Measurements from ENCODE around the gene SULT1C4. TPM values are rescaled to one million over a fixed set of nuclear protein-coding genes. Genes with fewer than 3 reads are reported as not detected.

Gene SULT1C4
- total and polyA plus RNA-seq, 2 of the 8 experiments (the other 6 are each of a cell fraction or from before 2014, with no cell fraction given), result 1.5 to 2.1 TPM

DNA sequence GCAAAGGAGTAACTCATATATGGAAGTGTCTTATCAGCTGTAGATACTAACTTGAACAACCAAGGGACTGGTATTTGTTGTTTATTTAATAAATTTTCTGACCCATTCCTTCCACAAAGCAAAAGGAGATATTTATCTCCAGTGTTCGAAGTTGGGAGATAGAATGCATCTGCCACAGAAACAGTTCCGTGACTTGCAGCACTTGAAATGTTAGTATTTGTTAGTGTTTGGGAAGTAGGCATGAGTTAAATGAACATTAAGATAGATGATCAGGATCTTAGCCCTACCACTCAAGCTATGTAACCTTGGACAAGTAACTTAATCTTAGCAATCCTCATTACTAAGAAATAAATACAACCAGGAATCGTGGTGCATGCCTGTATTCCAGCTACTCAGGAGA is 12.1 kb upstream of the SULT1C4 start:
- H3K79me1 ChIP-seq (ENCODE audit: low read depth, low read length), result no peaks in the 10 kb centered on the region
- H2BK15ac ChIP-seq (ENCODE audit: low read length), result no peak overlapping the region
- DNase-seq (ENCODE audit: low read depth in 1 of 2, low spot score in 2 of 2), result no peak
- no peak overlapping the region for H4K5ac ChIP-seq (ENCODE audit: insufficient read length, low read depth, low read length)
- no peaks in the 10 kb centered on the region for H3K79me2 ChIP-seq (ENCODE audit: control insufficient read depth in 1 of 2, insufficient read depth in 2 of 2, low read length in 2 of 2)
- H4K91ac ChIP-seq (replicated peaks; ENCODE audit: insufficient read length, low read length), result no peak overlapping the region
- no peak overlapping the region for H3K27ac ChIP-seq (ENCODE audit: low read depth, low read length)
- H3K56ac ChIP-seq (replicated peaks; ENCODE audit: insufficient read length, low read depth, low read length), result no peak overlapping the region
- H3K4me2 ChIP-seq (ENCODE audit: insufficient read depth in 1 of 2, low read depth in 2 of 2, low read length in 2 of 2), result no peak overlapping the region
- POLR2A ChIA-PET (ENCODE audit: partially characterized antibody), result no interaction called here
- H3K14ac ChIP-seq (ENCODE audit: insufficient read length), result no peak overlapping the region
- no peak overlapping the region for H3K4ac ChIP-seq (replicated peaks; ENCODE audit: insufficient read length, low read depth, low read length)
- H4K20me1 ChIP-seq (replicated peaks in 1 of 2; ENCODE audit: control insufficient read depth in 1 of 2, insufficient read depth in 2 of 2, low read length in 2 of 2), result no peaks in the 10 kb centered on the region
- H2BK5ac ChIP-seq (ENCODE audit: low read depth, low read length), result no peak overlapping the region
- H3K36me3 ChIP-seq (ENCODE audit: control insufficient read depth in 2 of 4, insufficient read depth in 4 of 4, low read length in 3 of 4), result no peaks in the 10 kb centered on the region
- no peaks in the 10 kb centered on the region for H3K9me3 ChIP-seq (ENCODE audit: insufficient read depth in 2 of 2, low read depth in 1 of 2, low read length in 1 of 2)
- no peak overlapping the region for H2AFZ ChIP-seq (ENCODE audit: low read length)
- H2BK120ac ChIP-seq (replicated peaks; ENCODE audit: low read depth, low read length), result no peak overlapping the region
- no peak overlapping the region for H2BK20ac ChIP-seq (ENCODE audit: low read length)
- TF ChIP-seq CBX5 (IDR thresholded peaks at IDR 0.05; ENCODE audit: low read depth, low read length) (no peak), TEAD4 (IDR thresholded peaks at IDR 0.05; ENCODE audit: low read depth, low read length) (no peak), YY1 (IDR thresholded peaks at IDR 0.05; ENCODE audit: low read depth, low read length) (no peak), TBP (IDR thresholded peaks at IDR 0.05; ENCODE audit: low read depth, low read length) (no peak), JUN (IDR thresholded peaks at IDR 0.05; ENCODE audit: low read depth, low read length) (no peak), KDM5A (IDR thresholded peaks at IDR 0.05; ENCODE audit: low read length) (no peak), HDAC6 (IDR thresholded peaks at IDR 0.05; ENCODE audit: low read depth, low read length) (no peak), NANOG (IDR thresholded peaks at IDR 0.05; ENCODE audit: insufficient read depth, low read depth, low read length, poor library complexity, severe bottlenecking) (no peak), ZNF274 (IDR thresholded peaks at IDR 0.05; ENCODE audit: borderline replicate concordance, extremely low read depth, low read length) (no peak)
- H3K23me2 ChIP-seq (ENCODE audit: low read depth, low read length), result no peaks in the 10 kb centered on the region
- peaks cover 0 to 4% (median 3%) of the 10 kb centered on the region in 4 experiments; a peak in 2 of 7 replicates for H3K4me1 ChIP-seq (replicated peaks in 1 of 4; ENCODE audit: control insufficient read depth in 3 of 4, insufficient read depth in 4 of 4, low read length in 3 of 4)
- no peak overlapping the region for H2BK12ac ChIP-seq (ENCODE audit: low read depth, low read length)
- WGBS, 2 experiments (ENCODE audit: extremely low coverage in 1 of 2, insufficient coverage in 1 of 2, insufficient read length in 1 of 2, insufficient replicate concordance in 2 of 2, low coverage in 1 of 2, low lambda C conversion rate in 2 of 2, missing lambda C conversion rate in 1 of 2), result 88% methylated on average over 3 of the region's 3 CpGs; no CpG with 5 or more reads in 1 of the 2 experiments
- H3K9ac ChIP-seq (replicated peaks in 1 of 4; ENCODE audit: extremely low read depth in 1 of 4, low read depth in 3 of 4, low read length in 3 of 4), result no peak overlapping the region
- no peaks in the 10 kb centered on the region for H3K27me3 ChIP-seq (replicated peaks in 1 of 4; ENCODE audit: control insufficient read depth in 3 of 4, extremely low read depth in 1 of 4, insufficient read depth in 3 of 4, low read length in 3 of 4)
- no peak overlapping the region for H4K8ac ChIP-seq (ENCODE audit: extremely low read depth, insufficient read depth, low read length)
- H3K23ac ChIP-seq (ENCODE audit: insufficient read length), result no peak overlapping the region
- no peak overlapping the region for H2AK5ac ChIP-seq (ENCODE audit: low read depth, low read length)
- no peak overlapping the region for H3K18ac ChIP-seq (ENCODE audit: extremely low read depth, low read length)
- CTCF ChIA-PET (ENCODE audit: partially characterized antibody), result interaction anchor here (0.7 to 1.3 kb wide), 3 partner anchors 16 to 219 kb away, joined by 3 to 4 read pairs (median 4); no protein-coding TSS in a partner anchor
- H3K4me3 ChIP-seq (ENCODE audit: extremely low read depth in 1 of 4, insufficient read depth in 2 of 4, low read depth in 3 of 4, low read length in 4 of 4), result no peak overlapping the region
- no peak for FAIRE-seq

All from H1 (cell line).